Measurements from ENCODE around the gene CHST11. TPM values are rescaled to one million over a fixed set of nuclear protein-coding genes. Genes with fewer than 3 reads are reported as not detected.

Gene CHST11
- total and polyA plus RNA-seq, 10 of the 15 experiments (the other 5 are each of a cell fraction or from before 2014, with no cell fraction given) = 1.9 to 38.1 (median 17.2) TPM

GRCh38 chr12:104635607-104636343 lies 179.0 kb downstream of the CHST11 start (continued):
- TF ChIP-seq, protein P1, sequence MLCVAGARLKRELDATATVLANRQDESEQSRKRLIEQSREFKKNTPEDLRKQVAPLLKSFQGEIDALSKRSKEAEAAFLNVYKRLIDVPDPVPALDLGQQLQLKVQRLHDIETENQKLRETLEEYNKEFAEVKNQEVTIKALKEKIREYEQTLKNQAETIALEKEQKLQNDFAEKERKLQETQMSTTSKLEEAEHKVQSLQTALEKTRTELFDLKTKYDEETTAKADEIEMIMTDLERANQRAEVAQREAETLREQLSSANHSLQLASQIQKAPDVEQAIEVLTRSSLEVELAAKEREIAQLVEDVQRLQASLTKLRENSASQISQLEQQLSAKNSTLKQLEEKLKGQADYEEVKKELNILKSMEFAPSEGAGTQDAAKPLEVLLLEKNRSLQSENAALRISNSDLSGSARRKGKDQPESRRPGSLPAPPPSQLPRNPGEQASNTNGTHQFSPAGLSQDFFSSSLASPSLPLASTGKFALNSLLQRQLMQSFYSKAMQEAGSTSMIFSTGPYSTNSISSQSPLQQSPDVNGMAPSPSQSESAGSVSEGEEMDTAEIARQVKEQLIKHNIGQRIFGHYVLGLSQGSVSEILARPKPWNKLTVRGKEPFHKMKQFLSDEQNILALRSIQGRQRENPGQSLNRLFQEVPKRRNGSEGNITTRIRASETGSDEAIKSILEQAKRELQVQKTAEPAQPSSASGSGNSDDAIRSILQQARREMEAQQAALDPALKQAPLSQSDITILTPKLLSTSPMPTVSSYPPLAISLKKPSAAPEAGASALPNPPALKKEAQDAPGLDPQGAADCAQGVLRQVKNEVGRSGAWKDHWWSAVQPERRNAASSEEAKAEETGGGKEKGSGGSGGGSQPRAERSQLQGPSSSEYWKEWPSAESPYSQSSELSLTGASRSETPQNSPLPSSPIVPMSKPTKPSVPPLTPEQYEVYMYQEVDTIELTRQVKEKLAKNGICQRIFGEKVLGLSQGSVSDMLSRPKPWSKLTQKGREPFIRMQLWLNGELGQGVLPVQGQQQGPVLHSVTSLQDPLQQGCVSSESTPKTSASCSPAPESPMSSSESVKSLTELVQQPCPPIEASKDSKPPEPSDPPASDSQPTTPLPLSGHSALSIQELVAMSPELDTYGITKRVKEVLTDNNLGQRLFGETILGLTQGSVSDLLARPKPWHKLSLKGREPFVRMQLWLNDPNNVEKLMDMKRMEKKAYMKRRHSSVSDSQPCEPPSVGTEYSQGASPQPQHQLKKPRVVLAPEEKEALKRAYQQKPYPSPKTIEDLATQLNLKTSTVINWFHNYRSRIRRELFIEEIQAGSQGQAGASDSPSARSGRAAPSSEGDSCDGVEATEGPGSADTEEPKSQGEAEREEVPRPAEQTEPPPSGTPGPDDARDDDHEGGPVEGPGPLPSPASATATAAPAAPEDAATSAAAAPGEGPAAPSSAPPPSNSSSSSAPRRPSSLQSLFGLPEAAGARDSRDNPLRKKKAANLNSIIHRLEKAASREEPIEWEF (IDR thresholded peaks at IDR 0.05; ENCODE audit: insufficient replicate concordance, low read depth, low read length) = no peak

DNA sequence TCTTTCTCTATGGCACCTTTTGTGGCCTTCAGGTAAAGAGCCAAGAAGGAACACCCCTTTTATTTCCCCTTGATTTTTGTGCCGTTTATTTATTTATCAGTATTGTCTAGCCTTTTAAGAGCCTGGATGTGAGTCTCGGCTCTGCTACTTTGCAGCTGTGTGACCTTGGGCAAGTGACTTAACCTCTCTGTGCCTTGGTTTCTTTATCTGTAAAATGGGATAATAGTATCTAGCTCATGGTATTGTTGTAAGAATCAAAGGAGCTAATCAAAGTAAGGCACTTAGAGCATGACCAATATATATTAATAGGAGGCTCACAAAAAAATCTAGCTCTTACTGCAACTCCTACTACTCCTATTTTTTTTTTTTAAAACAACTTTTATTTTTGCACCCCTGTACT lies 179.7 kb downstream of the CHST11 start:
- Histone ChIP-seq H2AFZ (ENCODE audit: control insufficient read depth, low read depth, low read length) (no peak overlapping the region), H3K4me3 (no peak overlapping the region), H3K79me2 (ENCODE audit: control insufficient read depth, insufficient read depth, low read length) (peaks cover 4% of the 10 kb centered on the region), H3K36me3 (ENCODE audit: control insufficient read depth in 2 of 2, insufficient read depth in 2 of 2, low read length in 1 of 2) (peaks cover 2 to 8% of the 10 kb centered on the region in 2 experiments; a peak in 3 of 4 replicates), H3K4me2 (ENCODE audit: control insufficient read depth, insufficient read depth) (no peak overlapping the region), H3K27ac (ENCODE audit: control insufficient read depth, insufficient read depth) (no peak overlapping the region), H3K4me1 (ENCODE audit: control insufficient read depth, insufficient read depth, low read length) (peaks cover 11% of the 10 kb centered on the region), H3K9ac (ENCODE audit: control insufficient read depth, insufficient read depth, low read length) (no peak overlapping the region), H4K20me1 (ENCODE audit: control insufficient read depth, insufficient read depth) (no peaks in the 10 kb centered on the region), H3K27me3 (replicated peaks in 1 of 2; ENCODE audit: control insufficient read depth in 2 of 2, insufficient read depth in 2 of 2, low read length in 1 of 2) (no peaks in the 10 kb centered on the region), H3K9me3 (replicated peaks; ENCODE audit: control insufficient read depth, insufficient read depth, low read length) (peaks cover 13% of the 10 kb centered on the region)
- ATAC-seq (no peak), DNase-seq (ENCODE audit: low read depth, low spot score) (no peak), FAIRE-seq (no peak)
- intact Hi-C loops (cut with micrococcal nuclease; ENCODE audit: unreplicated experiment) = no loop called here
- no TSS peak for BruUV-seq (replicated peaks)
- WGBS (ENCODE audit: insufficient coverage, insufficient replicate concordance, low lambda C conversion rate, missing lambda C conversion rate) = 92% methylated on average over 2 of the region's 2 CpGs
- POLR2A ChIA-PET = interaction anchor here (0.6 to 1.0 kb wide), 3 partner anchors 33 to 757 kb away, joined by 3 read pairs; no protein-coding TSS in a partner anchor
- TF ChIP-seq PBX3 (IDR thresholded peaks at IDR 0.05; ENCODE audit: insufficient replicate concordance, low read depth, low read length) = no peak
- SMC1A ChIA-PET (ENCODE audit: uncharacterized antibody, unreplicated experiment) = interaction anchor here (0.6 to 1.5 kb wide), 7 partner anchors 11 to 674 kb away, joined by 3 to 5 read pairs (median 4); no protein-coding TSS in a partner anchor
- CTCF ChIA-PET = interaction anchor here (1.2 kb wide), 1 partner anchor 56 kb away, joined by 3 read pairs; no protein-coding TSS in a partner anchor
- in situ Hi-C loops (cut with MboI) = no loop called here
- RAD21 ChIA-PET (ENCODE audit: unreplicated experiment) = interaction anchor here (1.0 to 1.1 kb wide), 2 partner anchors 27 to 138 kb away, joined by 3 read pairs; no protein-coding TSS in a partner anchor
